CD4-positive, alpha-beta T cell treated with Interleukin-2 at 100 ng/mL for 4 hours (primary cell): ENCODE data around the gene METTL14.

ENCODE experiments used
- DNase-seq: peaks from one replicate; pipeline ENCODE4 v3.0.0-alpha.2; 2020; ENCODE audit warnings: low spot score

The METTL14 gene

DNA sequence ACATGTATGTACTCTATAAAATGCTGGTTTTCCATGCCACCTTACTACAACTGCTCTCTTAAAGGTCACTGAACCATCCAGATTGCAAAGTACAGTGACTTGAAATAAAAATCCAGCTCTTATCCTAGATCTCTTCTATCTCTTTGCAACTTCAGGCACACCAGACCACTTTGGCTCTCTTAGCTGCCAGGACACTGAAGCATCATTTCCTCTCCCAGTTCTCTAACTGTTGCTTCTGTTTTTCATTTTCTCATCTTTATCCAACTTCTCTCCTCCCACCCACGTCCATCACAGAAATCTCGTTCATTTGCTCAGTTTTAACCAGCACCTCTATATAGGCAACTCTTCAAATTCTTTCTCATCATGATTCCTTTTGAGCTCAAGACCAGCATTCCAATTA lies 74.3 kb downstream of the METTL14 start:
- DNase-seq, result no peak

DNA sequence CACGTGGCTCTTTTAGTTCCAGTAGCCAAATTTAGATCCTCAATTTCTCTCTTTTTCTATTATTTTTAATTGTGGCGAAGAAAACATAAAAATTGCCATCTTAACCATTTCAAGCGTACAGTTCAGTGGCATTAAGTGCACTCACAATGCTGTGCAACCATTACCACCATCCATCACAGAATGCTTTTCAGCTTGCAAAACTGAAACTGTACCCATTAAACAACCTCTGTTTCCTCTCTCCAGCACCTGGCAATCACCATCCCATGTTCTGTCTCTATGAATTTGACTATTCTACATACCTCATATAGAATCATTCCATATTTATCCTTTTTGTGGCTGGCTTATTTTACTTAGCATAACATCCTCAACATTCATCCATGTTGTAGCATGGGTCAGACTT lies 74.9 kb downstream of the METTL14 start:
- DNase-seq, result no peak

DNA sequence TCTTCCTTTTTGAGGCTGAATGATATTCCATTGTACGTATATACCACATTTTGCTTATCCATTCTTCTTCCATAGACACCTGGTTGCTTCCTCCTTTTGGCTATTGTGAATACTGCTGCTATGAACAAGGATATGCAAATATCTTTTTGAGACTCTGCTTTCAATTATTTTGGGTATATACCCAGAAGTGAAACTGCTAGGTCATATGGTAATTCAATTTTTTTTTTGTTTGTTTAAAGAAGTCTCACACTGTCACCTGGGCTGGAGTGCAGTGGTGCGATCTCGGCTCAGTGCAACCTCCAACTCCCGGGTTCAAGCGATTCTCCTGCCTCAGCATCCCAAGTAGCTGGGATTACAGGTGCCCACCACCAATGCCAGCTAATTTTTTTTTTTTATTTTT lies 75.3 kb downstream of the METTL14 start:
- no peak for DNase-seq

DNA sequence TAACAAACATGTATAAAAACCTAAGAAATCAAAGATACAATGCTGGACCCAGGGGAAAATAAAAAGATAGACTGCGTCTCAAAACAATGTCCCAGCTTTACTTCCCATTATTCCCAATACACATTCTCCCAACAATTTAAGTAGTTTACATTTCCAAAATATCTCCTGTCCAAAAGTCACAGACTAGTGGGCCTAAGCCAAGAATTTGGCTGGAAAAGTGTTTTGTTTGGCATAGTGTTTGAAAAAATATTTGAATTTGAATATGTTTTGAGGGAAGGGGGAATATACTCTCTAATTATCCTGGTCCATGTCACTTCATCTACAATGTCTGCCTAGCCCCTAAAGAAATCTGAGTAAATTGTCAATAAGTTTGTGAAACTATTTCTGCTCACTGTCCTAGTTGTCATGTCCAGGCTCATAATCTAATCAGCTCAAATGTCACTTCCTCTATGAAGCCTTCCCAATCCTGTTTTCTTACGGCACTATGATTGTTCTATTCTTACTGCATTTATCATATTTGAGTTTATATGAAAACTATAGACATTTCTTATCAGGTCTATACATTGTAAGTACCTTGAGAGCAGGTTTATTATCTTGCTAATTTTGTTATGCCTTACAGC lies 76.3 kb downstream of the METTL14 start:
- DNase-seq, result no peak

DNA sequence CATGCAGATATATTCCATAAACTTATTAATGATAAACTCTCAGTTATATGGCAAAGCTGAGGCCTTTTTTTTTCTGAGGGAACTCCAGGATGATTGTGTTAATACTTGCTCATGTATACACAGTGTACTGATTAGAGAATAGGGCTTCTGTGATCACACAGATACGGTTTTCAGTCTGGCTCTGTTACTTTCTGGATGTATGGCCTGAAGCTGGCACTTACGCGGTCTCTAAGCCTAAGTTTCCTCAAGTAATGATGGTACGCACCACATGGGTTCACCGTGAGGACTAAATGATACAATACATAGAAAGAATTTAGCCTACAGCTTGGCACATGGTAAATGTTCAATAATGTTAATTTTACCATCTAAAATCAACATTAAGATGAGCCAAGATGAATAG lies 77.0 kb downstream of the METTL14 start:
- no peak for DNase-seq

DNA sequence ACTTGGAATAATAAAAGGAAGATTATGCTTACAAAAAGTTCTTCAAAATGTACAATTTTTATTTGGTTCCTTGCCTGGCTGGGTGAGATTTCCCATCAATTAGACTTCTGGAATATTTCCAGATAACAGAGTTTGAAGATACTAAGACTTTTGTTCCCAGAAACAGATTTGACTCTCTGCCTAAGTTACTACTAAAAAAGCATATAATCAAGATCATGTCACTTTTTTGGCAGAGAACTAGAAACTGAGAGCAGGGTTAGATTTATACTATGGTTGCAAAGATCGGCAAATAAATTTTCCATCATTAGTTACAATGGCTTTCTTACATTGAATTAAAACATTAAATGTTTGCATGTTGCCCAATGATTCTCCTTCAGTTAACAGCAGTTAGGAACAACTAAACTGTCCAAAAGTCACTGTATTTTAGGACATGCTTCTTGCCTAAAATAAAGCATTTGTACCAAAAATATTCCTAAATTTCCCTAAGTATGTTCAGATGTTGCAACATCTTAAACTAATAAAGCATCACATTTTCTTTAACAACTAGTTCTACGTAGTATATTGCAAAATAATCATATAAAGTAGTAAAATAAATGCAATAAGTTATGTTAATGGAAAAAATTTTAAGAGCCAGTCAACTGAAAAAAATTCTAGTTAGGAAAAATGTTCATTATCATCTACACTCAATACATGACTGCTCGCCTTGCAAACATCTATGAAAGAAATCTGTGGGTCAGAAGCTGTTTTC lies 77.7 kb downstream of the METTL14 start:
- no peak for DNase-seq
